GM12892 (cell line): ENCODE data around the gene ENDOU.

Source experiments
- DNase-seq: peaks from one replicate; pipeline ENCODE4 v3.0.0; 2011; ENCODE audit not compliant: insufficient read length
- FAIRE-seq: peaks from 2 replicates; lab custom pipeline; 2011; peaks lifted over from hg19 to GRCh38; lab: Jason Lieb, UNC
- POLR2A ChIP-seq: IDR thresholded peaks from 2 replicates; pipeline ENCODE4 v1.6.1; 2011; ENCODE audit warnings: low read depth, low read length, control low read depth
- POLR2AphosphoS5 ChIP-seq: IDR thresholded peaks from 2 replicates; pipeline ENCODE4 v1.6.1; 2011; ENCODE audit warnings: low read depth, low read length, control low read depth
- TAF1 ChIP-seq: IDR thresholded peaks from 2 replicates; pipeline ENCODE4 v1.6.1; 2011; ENCODE audit warnings: low read depth, mild to moderate bottlenecking, control low read depth, low read length, borderline replicate concordance

ENDOU gene

GRCh38 chr12:47746523-47746922, 21.2 kb upstream of the ENDOU start:
- DNase-seq (no peak), FAIRE-seq (no peak)
- TF ChIP-seq TAF1 (no peak), POLR2AphosphoS5 (no peak), POLR2A (no peak)

GRCh38 chr12:47746073-47746472, 20.8 kb upstream of the ENDOU start:
- no peak for TF ChIP-seq POLR2AphosphoS5
- no peak for TF ChIP-seq POLR2A
- TF ChIP-seq TAF1 = no peak
- DNase-seq (no peak), FAIRE-seq (no peak)

- TF ChIP-seq TAF1 (no peak), POLR2A (no peak), POLR2AphosphoS5 (no peak)
- no peak for FAIRE-seq
- DNase-seq = no peak
These were observed 20.3 kb upstream of the ENDOU start for GRCh38 chr12:47745485-47746041.

GRCh38 chr12:47744778-47745436, 19.6 kb upstream of the ENDOU start:
- TF ChIP-seq TAF1 (no peak), POLR2AphosphoS5 (no peak), POLR2A (no peak)
- DNase-seq (no peak), FAIRE-seq (no peak)

GRCh38 chr12:47744005-47744651, 18.8 kb upstream of the ENDOU start:
- DNase-seq (no peak), FAIRE-seq (no peak)
- TF ChIP-seq TAF1 = no peak

- TF ChIP-seq POLR2A (no peak), TAF1 (no peak), POLR2AphosphoS5 (no peak)
- no peak for DNase-seq
- FAIRE-seq = no peak
These were observed 18.1 kb upstream of the ENDOU start for GRCh38 chr12:47743311-47743860.

GRCh38 chr12:47742253-47742825, 17.0 kb upstream of the ENDOU start:
- TF ChIP-seq POLR2A (no peak), POLR2AphosphoS5 (no peak), TAF1 (no peak)
- peak; percentile 94 for FAIRE-seq
- no peak for DNase-seq

- FAIRE-seq (no peak), DNase-seq (no peak)
These were observed 16.0 kb upstream of the ENDOU start for GRCh38 chr12:47741340-47741703.

GRCh38 chr12:47740606-47741339, 15.5 kb upstream of the ENDOU start:
- FAIRE-seq = no peak
- no peak for TF ChIP-seq POLR2AphosphoS5
- TF ChIP-seq POLR2A = no peak
- no peak for DNase-seq

More at GRCh38 chr12:47741340-47741703, 16.0 kb upstream of the ENDOU start:
- TF ChIP-seq TAF1 (no peak), POLR2AphosphoS5 (no peak), POLR2A (no peak)

- DNase-seq = peak; percentile 70
- FAIRE-seq = peak; percentile 21
These were observed 14.7 kb upstream of the ENDOU start for GRCh38 chr12:47739979-47740378.

GRCh38 chr12:47739297-47739696, 14.0 kb upstream of the ENDOU start:
- TF ChIP-seq POLR2AphosphoS5 = no peak
- no peak for TF ChIP-seq POLR2A
- TF ChIP-seq TAF1 = no peak
- FAIRE-seq (no peak), DNase-seq (no peak)

More at GRCh38 chr12:47739979-47740378, 14.7 kb upstream of the ENDOU start:
- TF ChIP-seq TAF1 (no peak), POLR2A (no peak; the same call in 1 of the 2 replicates), POLR2AphosphoS5 (no peak)
